ENCODE results near the gene SIGLEC6. TPM values are rescaled to one million over a fixed set of nuclear protein-coding genes. Genes with fewer than 3 reads are reported as not detected.
A peak's percentile ranks its signal among the peaks of the same experiment; 100 is the strongest.

Gene SIGLEC6
- total RNA-seq, 4 donors from 2014 or later: 7.1 TPM; not detected in 3

GRCh38 chr19:51571599-51571998 is 40.1 kb upstream of the SIGLEC6 start:
- Histone ChIP-seq H3K27ac (peak overlapping the region in 2 of 4 donors; percentile 72 to 73), H3K4me1 (peaks cover 9 to 23% (median 14%) of the 10 kb centered on the region in 3 donors), H3K9me3 (no peaks in the 10 kb centered on the region), H3K4me3 (peak overlapping the region; percentile 52 to 68 (median 60)), H3K36me3 (peaks cover 0 to 33% (median 0%) of the 10 kb centered on the region in 3 donors), H3K27me3 (peaks cover 0 to 8% (median 0%) of the 10 kb centered on the region in 4 donors)
- DNase-seq: no peak
- TF ChIP-seq, protein P1, sequence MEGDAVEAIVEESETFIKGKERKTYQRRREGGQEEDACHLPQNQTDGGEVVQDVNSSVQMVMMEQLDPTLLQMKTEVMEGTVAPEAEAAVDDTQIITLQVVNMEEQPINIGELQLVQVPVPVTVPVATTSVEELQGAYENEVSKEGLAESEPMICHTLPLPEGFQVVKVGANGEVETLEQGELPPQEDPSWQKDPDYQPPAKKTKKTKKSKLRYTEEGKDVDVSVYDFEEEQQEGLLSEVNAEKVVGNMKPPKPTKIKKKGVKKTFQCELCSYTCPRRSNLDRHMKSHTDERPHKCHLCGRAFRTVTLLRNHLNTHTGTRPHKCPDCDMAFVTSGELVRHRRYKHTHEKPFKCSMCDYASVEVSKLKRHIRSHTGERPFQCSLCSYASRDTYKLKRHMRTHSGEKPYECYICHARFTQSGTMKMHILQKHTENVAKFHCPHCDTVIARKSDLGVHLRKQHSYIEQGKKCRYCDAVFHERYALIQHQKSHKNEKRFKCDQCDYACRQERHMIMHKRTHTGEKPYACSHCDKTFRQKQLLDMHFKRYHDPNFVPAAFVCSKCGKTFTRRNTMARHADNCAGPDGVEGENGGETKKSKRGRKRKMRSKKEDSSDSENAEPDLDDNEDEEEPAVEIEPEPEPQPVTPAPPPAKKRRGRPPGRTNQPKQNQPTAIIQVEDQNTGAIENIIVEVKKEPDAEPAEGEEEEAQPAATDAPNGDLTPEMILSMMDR (IDR thresholded peaks at IDR 0.05): no peak
- TF ChIP-seq POLR2A (IDR thresholded peaks at IDR 0.05): no peak
- intact Hi-C loops (cut with DNase I): no loop called here
- WGBS, 2 donors: 0 to 6% methylated on average over 3 to 7 of the region's 8 CpGs

DNA sequence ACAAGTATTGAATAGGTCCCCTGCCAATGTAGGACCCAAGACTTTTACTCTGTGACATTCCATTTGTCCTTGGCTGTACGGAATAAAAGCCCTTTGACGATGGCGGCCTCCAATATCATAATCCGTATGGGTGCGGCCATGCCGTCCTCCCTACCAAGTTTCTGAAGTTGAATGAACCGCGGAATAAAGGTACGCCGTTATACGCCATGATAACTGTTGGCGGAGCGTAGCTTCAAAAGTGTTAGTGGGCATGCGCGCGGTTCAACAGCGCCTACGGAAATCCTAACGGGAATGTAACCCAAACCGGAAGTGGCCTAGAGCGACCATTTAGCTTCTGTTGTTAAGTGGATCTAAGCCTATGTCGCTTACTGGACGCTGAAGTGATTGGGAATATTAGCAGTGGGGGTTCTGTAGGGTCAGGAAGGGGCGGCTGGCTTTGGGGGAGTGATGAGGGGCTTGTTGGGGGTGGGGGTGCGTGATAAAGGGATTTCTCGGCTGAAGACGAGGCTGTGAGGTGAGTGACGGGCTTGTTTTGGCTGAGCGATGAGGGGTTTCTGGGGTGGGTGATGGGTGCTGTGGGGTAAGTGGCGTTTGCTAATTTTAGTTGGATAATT is 39.6 kb upstream of the SIGLEC6 start, which contains the start of gene ZNF175:
ZNF175 (plus strand) TSS at position 322 of the 614 bp plus-strand sequence. CDS start 2,047 bp downstream, outside the sequence.
- Histone ChIP-seq H3K36me3 (peaks cover 0 to 28% (median 0%) of the 10 kb centered on the region in 3 donors), H3K27ac (peak within 1 kb of the TSS; percentile 53 to 73 (median 66)), H3K27me3 (peaks cover 0 to 14% (median 0%) of the 10 kb centered on the region in 4 donors), H3K4me1 (peaks cover 9 to 23% (median 14%) of the 10 kb centered on the region in 3 donors), H3K9me3 (no peaks in the 10 kb centered on the region), H3K4me3 (peak within 1 kb of the TSS; percentile 52 to 68 (median 60))
- TF ChIP-seq, protein P1 (IDR thresholded peaks at IDR 0.05): peak in 1 of 6 experiments; percentile 40
- peak in 1 of 4 donors; percentile 51 for TF ChIP-seq POLR2A (IDR thresholded peaks at IDR 0.05)
- intact Hi-C loops (cut with DNase I): no loop called here
- DNase-seq: peak; percentile 54
- WGBS, 2 donors: 0% methylated on average over 28 to 30 of the region's 30 CpGs

GRCh38 chr19:51568456-51568855 is 37.0 kb upstream of the SIGLEC6 start:
- intact Hi-C loops (cut with DNase I): no loop called here
- no peak overlapping the region for H3K27ac ChIP-seq

DNA sequence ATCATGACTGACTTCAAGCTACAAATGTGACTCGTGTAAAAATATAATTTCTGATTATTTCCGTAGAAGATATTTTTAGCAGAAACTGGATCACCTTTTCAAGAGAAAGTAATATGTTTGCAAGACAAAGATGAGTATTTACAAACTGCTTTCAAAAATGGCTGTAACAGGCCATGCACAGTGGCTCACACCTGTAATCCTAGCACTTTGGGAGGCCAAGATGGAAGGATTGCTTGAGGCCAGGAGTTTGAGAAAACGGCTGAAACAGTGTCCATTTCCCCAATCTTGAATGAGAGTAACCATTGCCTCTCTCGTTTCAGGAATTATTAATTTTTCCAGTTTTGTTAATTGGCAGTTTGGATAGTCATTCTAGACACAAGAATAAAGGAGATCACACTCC is 36.1 kb upstream of the SIGLEC6 start:
- no peak for DNase-seq
- intact Hi-C loops (cut with DNase I): no loop called here
- Histone ChIP-seq H3K36me3 (no peaks in the 10 kb centered on the region), H3K9me3 (no peaks in the 10 kb centered on the region), H3K27ac (no peak overlapping the region), H3K27me3 (peaks cover 0 to 49% (median 0%) of the 10 kb centered on the region in 4 donors), H3K4me1 (peaks cover 9 to 11% (median 10%) of the 10 kb centered on the region in 3 donors), H3K4me3 (no peak overlapping the region)
- WGBS, 2 donors: 67 to 78% methylated on average over 4 of the region's 4 CpGs
- TF ChIP-seq, protein P1 (IDR thresholded peaks at IDR 0.05): no peak
- TF ChIP-seq POLR2A (IDR thresholded peaks at IDR 0.05): no peak

More at GRCh38 chr19:51568456-51568855, 37.0 kb upstream of the SIGLEC6 start:
- Histone ChIP-seq H3K4me3 (no peak overlapping the region), H3K27me3 (peaks cover 0 to 40% (median 0%) of the 10 kb centered on the region in 4 donors), H3K36me3 (peaks cover 0 to 5% (median 0%) of the 10 kb centered on the region in 3 donors), H3K4me1 (peaks cover 9 to 20% (median 14%) of the 10 kb centered on the region in 3 donors), H3K9me3 (no peaks in the 10 kb centered on the region)
- WGBS, 2 donors: 75 to 81% methylated on average over 1 of the region's 1 CpG
- DNase-seq: no peak
- TF ChIP-seq, protein P1 (IDR thresholded peaks at IDR 0.05): no peak
- no peak for TF ChIP-seq POLR2A (IDR thresholded peaks at IDR 0.05)

GRCh38 chr19:51566489-51567100 is 35.1 kb upstream of the SIGLEC6 start:
- TF ChIP-seq POLR2A (IDR thresholded peaks at IDR 0.05): no peak
- TF ChIP-seq, protein P1 (IDR thresholded peaks at IDR 0.05): no peak
- intact Hi-C loops (cut with DNase I): no loop called here
- H3K27ac ChIP-seq: no peak overlapping the region
- peaks cover under 1 to 2% (median under 1%) of the 10 kb centered on the region in 3 donors for H3K4me1 ChIP-seq
- no peaks in the 10 kb centered on the region for H3K9me3 ChIP-seq
- no peaks in the 10 kb centered on the region for H3K36me3 ChIP-seq
- H3K27me3 ChIP-seq: peaks cover 0 to 56% (median 2%) of the 10 kb centered on the region in 4 donors
- 37 to 60% methylated on average over 8 of the region's 8 CpGs for WGBS, 2 donors
- H3K4me3 ChIP-seq: no peak overlapping the region
- DNase-seq: no peak

Measured in esophagus squamous epithelium (tissue), 5 donors.